ENCODE data around the gene PRPF4.

The PRPF4 gene

GRCh38 chr9:113269355-113269754 is 6.1 kb upstream of the PRPF4 start:
- no peak for DNase-seq

GRCh38 chr9:113269871-113270270 is 5.6 kb upstream of the PRPF4 start:
- peak; percentile 23 for DNase-seq

- DNase-seq: peak; percentile 92
Measured at GRCh38 chr9:113274474-113275156, 843 bp upstream of the PRPF4 start.

GRCh38 chr9:113278840-113279239 is 3.4 kb downstream of the PRPF4 start:
- no peak for DNase-seq

GRCh38 chr9:113281356-113281755 is 5.9 kb downstream of the PRPF4 start:
- no peak for DNase-seq

GRCh38 chr9:113289091-113289490 is 13.6 kb downstream of the PRPF4 start:
- no peak for DNase-seq

- DNase-seq: peak; percentile 26
Measured at GRCh38 chr9:113290052-113290607, 14.7 kb downstream of the PRPF4 start.

GRCh38 chr9:113293285-113293878 is 17.9 kb downstream of the PRPF4 start:
- no peak for DNase-seq

- peak; percentile 35 for DNase-seq
Measured at GRCh38 chr9:113296247-113296646, 20.8 kb downstream of the PRPF4 start.

- DNase-seq: no peak
Measured at GRCh38 chr9:113296796-113297558, 21.5 kb downstream of the PRPF4 start.

GRCh38 chr9:113298311-113298710 is 22.9 kb downstream of the PRPF4 start:
- DNase-seq: no peak

- DNase-seq: no peak
Measured at GRCh38 chr9:113298924-113299770, 23.7 kb downstream of the PRPF4 start.

GRCh38 chr9:113299800-113300292 is 24.4 kb downstream of the PRPF4 start:
- peak; percentile 79 for DNase-seq

GRCh38 chr9:113301548-113301947 is 26.1 kb downstream of the PRPF4 start:
- DNase-seq: no peak

GRCh38 chr9:113302792-113303418 is 27.4 kb downstream of the PRPF4 start, which contains the start of gene RNF183:
Gene RNF183 (minus strand): TSS chr9:113303376. CDS start chr9:113298184, 5,192 bp downstream.
- no peak for DNase-seq

- DNase-seq: no peak
Measured at GRCh38 chr9:113306566-113306965, 31.1 kb downstream of the PRPF4 start.

- no peak for DNase-seq
Measured at GRCh38 chr9:113307396-113307975, 32.0 kb downstream of the PRPF4 start.

- DNase-seq: peak; percentile 82
Measured at GRCh38 chr9:113309204-113309813, 33.9 kb downstream of the PRPF4 start.

- DNase-seq: no peak
Measured at GRCh38 chr9:113310538-113310937, 35.1 kb downstream of the PRPF4 start.

GRCh38 chr9:113311961-113312360 is 36.5 kb downstream of the PRPF4 start:
- no peak for DNase-seq

- no peak for DNase-seq
Measured at GRCh38 chr9:113313261-113313660, 37.8 kb downstream of the PRPF4 start.
